Skin of body (tissue), 2 donors: ENCODE data around the gene SOD1. TPM values are rescaled to one million over a fixed set of nuclear protein-coding genes. Genes with fewer than 3 reads are reported as not detected.
A peak's percentile ranks its signal among the peaks of the same experiment; 100 is the strongest.
"Not testable (repeated sequence)": the region's sequence is repeated elsewhere in the genome, so short reads cannot be mapped to it uniquely, and the experiment has no call there.

ENCODE experiments used
- DNase-seq: peaks from one replicate; lab custom pipeline; 2025; lab: John Stamatoyannopoulos, UW
- total RNA-seq: library from RNA; depleted of rRNA; stranded (reverse); fragments of >200 nt; gene quantifications from one replicate; pipeline ENCODE4 v1.2.3, GENCODE V29; 2014

The SOD1 gene
- 75.5 TPM for total RNA-seq

- peak; percentile 91 for DNase-seq
Observed at GRCh38 chr21:31659536-31660258, at the start of gene SOD1. Gene SOD1 (plus strand): TSS chr21:31659693. CDS start chr21:31659770, 77 bp downstream.

DNA sequence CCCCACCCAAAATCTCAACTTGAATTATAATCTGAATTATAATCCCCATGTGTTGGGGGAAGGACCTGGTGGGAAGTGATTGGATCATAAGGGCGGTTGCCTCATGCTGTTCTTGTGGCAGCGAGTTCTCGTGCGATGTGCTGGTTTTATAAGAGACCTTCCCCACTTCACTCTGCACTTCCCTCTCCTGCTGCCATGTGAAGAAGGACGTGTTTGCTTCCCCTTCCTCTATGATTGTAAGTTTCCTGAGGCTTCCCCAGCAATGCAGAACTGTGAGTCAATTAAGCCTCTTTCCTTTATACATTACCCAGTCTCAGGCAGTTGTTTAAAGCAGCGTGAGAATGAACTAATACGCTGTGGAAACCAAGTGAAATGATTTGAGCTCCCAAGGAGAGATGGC, 48.0 kb upstream of the SOD1 start:
- DNase-seq = no peak

GRCh38 chr21:31612894-31613785, 46.4 kb upstream of the SOD1 start:
- no peak for DNase-seq

GRCh38 chr21:31614705-31615104, 44.8 kb upstream of the SOD1 start:
- no peak for DNase-seq

DNA sequence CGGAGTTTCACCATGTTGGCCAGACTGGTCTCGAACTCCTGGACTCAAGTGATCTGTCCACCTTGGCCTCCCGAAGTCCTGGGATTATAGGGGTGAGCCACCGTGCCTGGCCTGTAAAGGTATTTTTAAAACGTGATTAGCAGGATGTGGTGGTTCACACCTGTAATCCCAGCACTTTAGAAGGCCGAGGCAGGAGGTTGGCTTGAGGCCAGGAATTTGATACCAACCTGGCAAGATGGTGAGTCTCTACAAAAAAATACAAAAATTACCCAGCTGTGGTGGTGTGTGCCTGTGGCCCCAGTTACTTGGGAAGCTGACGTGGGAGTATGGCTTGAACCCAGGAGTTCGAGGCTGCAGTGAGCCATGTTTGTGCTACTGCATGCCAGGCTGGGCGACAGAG, 43.3 kb upstream of the SOD1 start:
- no peak for DNase-seq

DNA sequence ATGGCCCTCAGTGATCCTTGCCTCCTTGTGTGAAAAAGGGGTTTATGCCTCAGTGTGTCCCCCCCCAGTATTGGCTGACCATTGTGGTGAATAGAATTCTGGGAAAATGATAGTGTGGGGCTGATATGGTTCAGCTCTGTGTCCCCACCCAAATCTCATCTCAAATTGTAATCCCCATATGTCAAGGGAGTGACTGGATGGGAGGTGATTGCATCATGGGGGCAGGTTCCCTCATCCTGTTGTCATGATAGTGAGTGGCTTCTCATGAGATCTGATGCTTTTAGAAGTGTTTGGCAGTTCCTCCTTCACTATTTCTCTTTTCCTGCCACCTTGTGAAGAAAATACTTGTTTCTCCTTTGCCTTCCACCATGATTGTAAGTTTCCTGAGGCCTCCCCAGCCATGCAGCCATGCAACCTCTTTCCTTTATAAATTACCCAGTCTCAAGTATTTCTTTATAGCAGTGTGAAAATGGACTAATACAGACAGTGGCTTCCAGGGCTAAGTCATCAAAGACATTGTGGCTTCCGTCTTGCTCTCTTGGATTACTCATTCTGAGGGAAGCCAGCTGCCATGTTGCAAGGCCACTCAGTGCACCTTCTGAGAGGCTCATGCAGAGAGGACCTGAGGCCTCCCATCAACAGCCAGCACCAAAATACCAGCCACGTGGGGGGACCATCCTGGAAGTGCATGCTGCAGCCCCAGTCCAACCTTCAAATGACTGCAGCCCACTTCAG, 40.6 kb upstream of the SOD1 start:
- DNase-seq = no peak

DNA sequence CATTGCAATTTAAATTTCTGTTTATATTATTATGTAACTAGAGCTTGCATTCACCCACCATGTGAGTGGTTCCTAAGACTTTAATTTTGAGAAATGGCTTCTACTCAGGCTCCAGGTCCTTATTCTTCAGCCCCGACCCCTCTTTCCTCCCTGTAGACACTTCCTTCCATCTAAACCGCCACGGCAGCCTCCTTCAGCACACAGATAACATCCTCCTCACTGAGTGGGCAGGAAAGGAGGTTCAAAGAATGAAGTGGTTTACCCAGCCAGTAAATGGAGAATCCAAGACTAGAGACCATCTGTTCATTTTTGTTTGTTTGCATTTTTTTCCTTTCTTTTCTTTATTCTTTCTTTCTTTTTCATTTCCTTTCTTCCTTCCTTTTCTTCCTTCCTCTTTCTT, 37.1 kb upstream of the SOD1 start:
- DNase-seq = no peak

GRCh38 chr21:31623664-31624063, 35.8 kb upstream of the SOD1 start:
- DNase-seq = no peak

- no peak for DNase-seq
Observed at GRCh38 chr21:31624181-31624580, 35.3 kb upstream of the SOD1 start.

DNA sequence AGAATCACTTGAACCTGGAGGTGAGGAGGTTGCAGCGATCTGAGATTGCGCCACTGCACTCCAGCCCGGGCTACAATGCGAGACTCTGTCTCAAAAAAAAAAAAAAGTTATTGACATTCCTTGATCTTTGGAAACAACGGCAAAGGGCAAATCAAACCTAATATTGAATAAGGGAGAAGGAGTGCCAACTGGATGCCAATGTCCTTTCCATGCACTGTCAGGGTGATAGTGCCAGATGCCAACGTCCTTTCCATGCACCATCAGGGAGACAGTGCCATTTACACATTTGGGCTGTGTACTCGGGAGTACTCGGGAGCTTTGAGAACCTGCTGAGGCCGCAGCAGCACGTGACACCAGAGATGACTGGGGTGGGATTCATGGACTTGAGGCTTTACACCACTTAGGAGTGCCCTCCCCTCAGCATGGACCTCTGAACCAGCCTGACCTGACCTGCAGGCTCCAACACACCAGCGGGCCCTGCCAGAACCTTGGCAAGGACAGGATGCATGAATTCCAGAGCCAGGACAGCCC, 34.5 kb upstream of the SOD1 start:
- DNase-seq = no peak

- DNase-seq = no peak
Observed at GRCh38 chr21:31629972-31630711, 29.4 kb upstream of the SOD1 start.

DNA sequence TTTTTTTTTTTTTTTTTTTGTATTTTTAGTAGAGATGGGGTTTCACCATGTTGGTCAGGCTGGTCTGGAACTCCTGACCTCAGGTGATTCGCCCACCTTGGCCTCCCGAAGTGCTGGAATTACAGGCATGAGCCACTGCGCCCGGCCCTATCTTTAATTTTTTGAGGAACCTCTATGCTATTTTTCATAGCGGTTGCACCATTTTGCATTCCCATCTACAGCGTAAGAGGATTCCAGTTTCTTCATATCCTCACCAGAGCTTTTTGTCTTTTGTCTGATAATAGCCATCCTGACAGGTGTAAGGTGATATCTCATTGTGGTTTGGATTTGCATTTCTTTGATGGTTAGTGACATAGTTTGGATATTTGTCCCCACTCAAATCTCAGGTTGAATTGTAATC, 27.6 kb upstream of the SOD1 start:
- DNase-seq = not testable (repeated sequence)

DNA sequence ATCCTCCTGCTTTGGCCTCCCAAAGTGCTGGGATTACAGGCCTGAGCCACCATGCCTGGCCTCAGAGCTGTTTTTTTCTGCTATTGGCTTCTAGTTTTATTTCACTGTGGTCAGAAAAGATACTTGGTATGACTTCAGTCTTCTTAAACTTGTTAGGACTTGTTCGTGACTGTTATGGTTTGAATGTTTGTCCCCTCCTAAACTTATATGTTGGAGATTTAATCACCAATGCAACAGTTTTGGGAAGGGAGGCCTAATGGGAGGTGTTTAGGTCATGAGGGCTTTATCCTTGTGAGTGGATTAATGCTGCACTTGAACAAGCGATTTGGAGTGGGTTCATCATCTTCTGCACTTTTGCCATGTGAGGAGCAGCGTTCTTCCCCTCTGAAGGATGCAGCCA, 24.5 kb upstream of the SOD1 start:
- no peak for DNase-seq

DNA sequence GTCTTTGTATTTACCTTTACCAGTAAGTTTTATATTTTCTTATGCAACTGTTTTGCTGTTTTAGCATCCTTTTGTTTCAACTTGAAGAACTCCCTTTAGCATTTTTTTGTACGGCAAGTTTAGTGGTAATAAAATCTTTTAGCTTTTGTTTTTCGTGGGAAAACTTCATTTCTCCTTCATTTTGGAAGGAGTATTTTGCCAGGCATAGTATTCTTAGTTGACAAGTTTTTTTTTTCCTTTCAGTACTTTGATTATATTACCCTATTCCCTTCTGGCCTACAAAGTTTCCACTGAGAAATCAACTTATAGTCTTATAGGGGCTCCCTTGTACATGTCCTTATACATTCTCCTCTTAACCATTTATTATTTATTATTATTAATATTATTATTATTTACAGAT, 22.6 kb upstream of the SOD1 start:
- no peak for DNase-seq

DNA sequence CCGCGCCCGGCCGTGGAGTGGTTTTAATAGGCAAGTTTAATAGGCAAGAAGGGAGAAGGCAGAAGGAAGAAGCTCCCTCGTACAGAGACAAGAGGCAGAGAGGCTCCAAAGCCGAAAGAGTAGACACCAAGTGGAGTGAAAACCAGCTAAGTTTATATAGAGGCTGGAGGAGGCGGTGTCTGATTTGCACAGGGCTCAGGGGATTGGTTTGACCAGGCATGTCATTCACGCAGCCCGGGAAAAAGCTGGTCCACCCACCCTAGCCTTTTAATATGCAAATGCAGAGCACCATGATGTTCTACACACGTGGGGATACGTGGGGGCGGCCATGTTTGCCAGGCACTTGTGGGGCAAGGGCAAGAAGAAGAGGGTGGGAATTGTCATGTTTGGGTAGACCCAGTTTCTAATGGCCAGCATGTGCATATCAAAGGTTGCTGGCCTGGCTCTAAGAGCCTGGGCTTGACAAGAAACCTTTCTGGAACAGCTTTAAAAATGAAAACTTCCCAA, 18.0 kb upstream of the SOD1 start:
- DNase-seq = no peak

- no peak for DNase-seq
Observed at GRCh38 chr21:31644643-31645042, 14.8 kb upstream of the SOD1 start.

- DNase-seq = no peak
Observed at GRCh38 chr21:31647650-31648049, 11.8 kb upstream of the SOD1 start.

- no peak for DNase-seq
Observed at GRCh38 chr21:31650930-31651329, 8.6 kb upstream of the SOD1 start.

DNA sequence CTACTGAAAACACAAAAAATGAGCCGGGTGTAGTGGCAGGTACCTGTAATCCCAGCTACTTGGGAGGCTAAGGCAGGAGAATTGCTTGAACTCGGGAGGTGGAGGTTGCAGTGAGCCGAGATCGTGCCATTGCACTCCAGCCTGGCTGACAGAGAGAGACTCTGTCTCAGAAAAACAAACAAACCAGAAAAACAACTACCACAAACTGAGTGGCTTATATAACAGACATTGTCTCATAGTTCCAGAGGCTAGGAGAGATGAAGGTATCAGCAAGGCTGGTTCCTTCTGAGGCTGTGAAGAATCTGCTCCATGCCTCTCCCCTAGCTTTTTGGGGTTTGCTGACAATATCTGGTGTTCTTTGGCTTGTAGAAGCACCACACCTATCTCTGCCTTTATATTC, 8.0 kb upstream of the SOD1 start:
- DNase-seq = not testable (repeated sequence)

GRCh38 chr21:31654340-31654739, 5.2 kb upstream of the SOD1 start:
- DNase-seq = no peak
